ENCODE data around the gene ATP7A. TPM values are rescaled to one million over a fixed set of nuclear protein-coding genes. Genes with fewer than 3 reads are reported as not detected.

ATP7A gene
- total and polyA plus RNA-seq, 9 of the 15 experiments (the other 6 are each of a cell fraction or from before 2014, with no cell fraction given) = 7.8 to 22.7 (median 11.6) TPM

GRCh38 chrX:77894921-77895886 lies 15.3 kb upstream of the ATP7A start, which contains the start of gene MAGT1 (continued):
- TF ChIP-seq ZNF318 (IDR thresholded peaks at IDR 0.05; ENCODE audit: borderline replicate concordance in 1 of 2, low read depth in 1 of 2) (no peak), ZNF165 (CRISPR knock-in tag; IDR thresholded peaks at IDR 0.05; ENCODE audit: borderline replicate concordance) (no peak), SP1 (CRISPR knock-in tag; IDR thresholded peaks at IDR 0.05) (peak; percentile 38; the same call in 1 of the 2 replicates), POLR2A (conservative IDR thresholded peaks at IDR 0.05) (peak; percentile 83), SIX5 (IDR thresholded peaks at IDR 0.05; ENCODE audit: borderline replicate concordance in 1 of 2, insufficient read depth in 1 of 2, low read depth in 1 of 2, low read length in 2 of 2) (no peak), NCOA6 (IDR thresholded peaks at IDR 0.05) (no peak), HSF4 (CRISPR knock-in tag; IDR thresholded peaks at IDR 0.05; ENCODE audit: borderline replicate concordance) (no peak), PHF20 (IDR thresholded peaks at IDR 0.05; ENCODE audit: partially characterized antibody) (no peak), SAFB2 (IDR thresholded peaks at IDR 0.05; ENCODE audit: borderline replicate concordance, low read depth, low read length, severe bottlenecking) (no peak), FUS (optimal IDR thresholded peaks at IDR 0.05; ENCODE audit: low read depth, low read length) (no peak), SMARCE1 (IDR thresholded peaks at IDR 0.05) (no peak), GMEB1 (CRISPR knock-in tag; IDR thresholded peaks at IDR 0.05) (peak; percentile 59), ZZZ3 (IDR thresholded peaks at IDR 0.05) (no peak), ZBTB7A (IDR thresholded peaks at IDR 0.05; ENCODE audit: borderline replicate concordance, control insufficient read depth, low read depth, low read length) (peak; percentile 56; the same call in 1 of the 2 replicates), WHSC1 (IDR thresholded peaks at IDR 0.05; ENCODE audit: low read length) (no peak), SMAD1 (IDR thresholded peaks at IDR 0.05; ENCODE audit: low read depth, low read length, partially characterized antibody) (peak; percentile 16), MEIS2 (IDR thresholded peaks at IDR 0.05; ENCODE audit: partially characterized antibody) (peak; percentile 10), ZFX (CRISPR knock-in tag; IDR thresholded peaks at IDR 0.05) (0 out of 2 replicates have a peak, but pooled peaks have one; percentile 40)

All from K562 (cell line).